Measurements from ENCODE around the gene PDE10A. TPM values are rescaled to one million over a fixed set of nuclear protein-coding genes. Genes with fewer than 3 reads are reported as not detected.

The PDE10A gene
- total RNA-seq, 4 donors from 2014 or later = 2.7 to 8.8 (median 7.0) TPM

- TF ChIP-seq, protein P1, sequence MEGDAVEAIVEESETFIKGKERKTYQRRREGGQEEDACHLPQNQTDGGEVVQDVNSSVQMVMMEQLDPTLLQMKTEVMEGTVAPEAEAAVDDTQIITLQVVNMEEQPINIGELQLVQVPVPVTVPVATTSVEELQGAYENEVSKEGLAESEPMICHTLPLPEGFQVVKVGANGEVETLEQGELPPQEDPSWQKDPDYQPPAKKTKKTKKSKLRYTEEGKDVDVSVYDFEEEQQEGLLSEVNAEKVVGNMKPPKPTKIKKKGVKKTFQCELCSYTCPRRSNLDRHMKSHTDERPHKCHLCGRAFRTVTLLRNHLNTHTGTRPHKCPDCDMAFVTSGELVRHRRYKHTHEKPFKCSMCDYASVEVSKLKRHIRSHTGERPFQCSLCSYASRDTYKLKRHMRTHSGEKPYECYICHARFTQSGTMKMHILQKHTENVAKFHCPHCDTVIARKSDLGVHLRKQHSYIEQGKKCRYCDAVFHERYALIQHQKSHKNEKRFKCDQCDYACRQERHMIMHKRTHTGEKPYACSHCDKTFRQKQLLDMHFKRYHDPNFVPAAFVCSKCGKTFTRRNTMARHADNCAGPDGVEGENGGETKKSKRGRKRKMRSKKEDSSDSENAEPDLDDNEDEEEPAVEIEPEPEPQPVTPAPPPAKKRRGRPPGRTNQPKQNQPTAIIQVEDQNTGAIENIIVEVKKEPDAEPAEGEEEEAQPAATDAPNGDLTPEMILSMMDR (IDR thresholded peaks at IDR 0.05; ENCODE audit: low read depth) = no peak
Observed at GRCh38 chr6:165390475-165390874, 272.6 kb downstream of the PDE10A start.

DNA sequence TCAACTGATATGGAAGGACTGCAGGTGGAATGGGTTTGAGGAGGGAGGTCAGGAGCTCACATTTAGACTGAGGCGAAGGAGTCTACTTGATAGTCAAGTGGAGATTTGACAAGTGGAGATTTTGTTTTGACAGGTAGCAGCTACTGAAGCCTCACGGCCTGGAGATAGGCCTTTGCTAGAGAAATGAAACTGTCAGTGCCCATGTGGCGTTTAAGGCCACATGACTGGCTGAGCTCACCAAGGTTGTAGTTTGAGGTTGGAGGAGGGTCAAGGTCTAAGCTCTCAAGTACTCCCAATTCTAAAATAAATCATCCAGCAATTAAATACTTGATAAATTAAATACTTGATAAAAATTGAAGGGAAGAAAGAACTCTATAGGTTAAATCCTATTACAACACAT lies 273.5 kb downstream of the PDE10A start:
- TF ChIP-seq, protein P1 (IDR thresholded peaks at IDR 0.05; ENCODE audit: low read depth) = no peak

- TF ChIP-seq, protein P1 (IDR thresholded peaks at IDR 0.05; ENCODE audit: low read depth) = no peak
Observed at GRCh38 chr6:165383323-165383722, 279.7 kb downstream of the PDE10A start.

DNA sequence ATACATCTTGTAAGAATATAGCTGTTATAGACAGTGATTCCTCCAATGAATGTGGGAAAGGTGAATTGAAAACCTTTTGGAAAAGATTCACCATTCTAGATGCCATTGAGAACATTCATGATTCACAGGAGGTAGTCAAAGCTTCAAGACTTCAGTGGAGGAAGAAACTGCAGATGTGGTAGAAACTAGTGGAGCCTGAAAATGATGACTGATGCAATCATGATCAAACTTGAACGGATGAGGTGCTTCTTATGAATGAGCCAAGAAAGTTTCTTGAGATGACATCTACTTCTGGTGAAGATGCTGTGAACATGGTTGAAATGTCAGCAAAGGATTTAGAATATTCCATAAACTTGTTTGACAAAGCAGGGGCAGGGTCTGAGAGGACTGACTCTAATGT lies 286.9 kb downstream of the PDE10A start:
- TF ChIP-seq, protein P1 (IDR thresholded peaks at IDR 0.05; ENCODE audit: low read depth) = no peak

DNA sequence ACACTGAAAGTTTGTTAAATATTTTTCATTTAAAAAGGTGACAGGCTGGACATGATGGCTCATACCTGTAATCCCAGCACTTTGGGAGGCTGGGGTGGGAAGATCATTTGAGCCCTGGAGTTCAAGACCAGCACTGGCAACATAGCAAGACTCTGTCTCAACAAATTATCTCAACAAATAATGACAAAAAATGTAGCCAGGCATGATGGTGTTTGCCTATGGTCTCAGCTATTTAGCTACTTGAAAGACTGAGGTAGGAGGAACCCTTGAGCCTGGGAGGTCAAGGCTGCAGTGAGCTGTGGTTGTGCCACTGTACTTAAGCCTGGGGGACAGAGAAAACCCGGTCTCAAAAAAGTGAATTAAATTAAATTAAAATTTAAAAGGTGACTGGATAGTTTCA lies 297.7 kb downstream of the PDE10A start:
- TF ChIP-seq, protein P1 (IDR thresholded peaks at IDR 0.05; ENCODE audit: low read depth) = no peak

DNA sequence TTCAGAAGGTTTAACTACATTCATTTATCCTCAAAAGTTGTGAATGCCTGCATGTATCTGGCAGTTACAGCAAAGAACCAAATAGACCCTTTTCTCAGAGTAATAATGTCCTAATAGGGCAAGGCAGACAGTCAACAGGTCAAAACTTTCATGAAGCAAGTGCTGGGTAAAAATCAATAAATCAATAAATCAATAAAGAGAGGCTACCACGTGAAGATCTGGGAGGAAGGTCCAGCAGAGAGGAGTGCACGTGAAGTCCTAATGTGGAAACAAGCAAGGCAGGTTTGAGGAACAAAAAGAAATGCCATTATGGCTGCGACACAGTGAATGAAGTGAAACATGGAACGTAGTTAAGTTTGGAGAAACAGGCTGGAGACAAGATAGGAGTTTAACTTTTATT lies 317.3 kb downstream of the PDE10A start:
- TF ChIP-seq, protein P1 (IDR thresholded peaks at IDR 0.05; ENCODE audit: low read depth) = no peak

GRCh38 chr6:165340532-165340931 lies 322.5 kb downstream of the PDE10A start:
- TF ChIP-seq, protein P1 (IDR thresholded peaks at IDR 0.05; ENCODE audit: low read depth) = no peak

All from subcutaneous adipose tissue (tissue), 4 donors.